Measurements from ENCODE around the gene RPL12.

Gene RPL12

DNA sequence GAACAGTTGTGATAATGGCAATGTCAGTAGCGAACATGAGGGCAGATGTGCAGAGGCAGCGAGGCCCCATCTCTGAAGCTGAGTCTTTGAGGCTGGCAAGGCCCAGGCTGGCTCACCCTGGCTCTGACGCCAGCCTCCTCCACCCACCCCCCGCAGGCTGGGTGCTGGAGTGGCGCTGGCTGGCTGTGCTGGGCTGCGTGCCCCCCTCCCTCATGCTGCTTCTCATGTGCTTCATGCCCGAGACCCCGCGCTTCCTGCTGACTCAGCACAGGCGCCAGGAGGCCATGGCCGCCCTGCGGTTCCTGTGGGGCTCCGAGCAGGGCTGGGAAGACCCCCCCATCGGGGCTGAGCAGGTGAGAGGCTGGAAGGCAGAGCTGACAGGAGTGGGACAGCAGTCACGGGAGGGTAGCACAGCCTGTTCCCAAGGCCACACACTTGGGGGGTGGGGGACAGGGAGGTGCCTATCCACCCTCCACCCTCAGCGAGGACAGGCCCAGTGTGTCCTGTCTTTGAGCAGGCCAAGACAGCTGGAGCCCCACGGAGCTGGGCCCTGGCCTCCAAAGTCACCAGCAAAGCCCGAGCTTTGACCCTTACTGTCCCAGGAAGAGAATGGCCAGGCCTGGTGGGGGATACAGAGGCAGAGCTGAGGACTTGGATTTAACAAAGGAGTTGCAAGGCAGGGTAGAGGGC is 48.7 kb downstream of the RPL12 start:
- DNase-seq, result no peak

DNA sequence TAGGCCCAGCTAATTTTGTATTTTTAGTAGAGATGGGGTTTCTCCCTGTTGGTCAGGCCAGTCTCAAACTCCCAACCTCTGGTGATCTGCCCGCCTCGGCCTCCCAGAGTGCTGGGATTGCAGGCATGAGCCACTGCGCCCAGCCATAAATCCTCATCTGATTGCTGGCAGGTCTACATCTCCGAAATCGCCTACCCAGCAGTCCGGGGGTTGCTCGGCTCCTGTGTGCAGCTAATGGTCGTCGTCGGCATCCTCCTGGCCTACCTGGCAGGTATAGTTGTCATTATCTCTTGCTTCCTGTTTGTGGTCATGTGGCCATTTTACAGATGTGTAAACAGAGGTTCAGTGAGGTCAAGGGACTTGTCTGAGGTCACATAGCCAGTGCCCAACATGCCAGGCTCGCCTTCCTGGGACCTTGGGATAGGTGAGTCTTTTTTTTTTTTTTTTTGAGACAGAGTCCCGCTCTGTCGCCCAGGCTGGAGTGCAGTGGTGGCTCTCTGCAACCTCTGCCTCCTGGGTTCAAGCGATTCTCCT is 51.4 kb downstream of the RPL12 start:
- no peak for DNase-seq

DNA sequence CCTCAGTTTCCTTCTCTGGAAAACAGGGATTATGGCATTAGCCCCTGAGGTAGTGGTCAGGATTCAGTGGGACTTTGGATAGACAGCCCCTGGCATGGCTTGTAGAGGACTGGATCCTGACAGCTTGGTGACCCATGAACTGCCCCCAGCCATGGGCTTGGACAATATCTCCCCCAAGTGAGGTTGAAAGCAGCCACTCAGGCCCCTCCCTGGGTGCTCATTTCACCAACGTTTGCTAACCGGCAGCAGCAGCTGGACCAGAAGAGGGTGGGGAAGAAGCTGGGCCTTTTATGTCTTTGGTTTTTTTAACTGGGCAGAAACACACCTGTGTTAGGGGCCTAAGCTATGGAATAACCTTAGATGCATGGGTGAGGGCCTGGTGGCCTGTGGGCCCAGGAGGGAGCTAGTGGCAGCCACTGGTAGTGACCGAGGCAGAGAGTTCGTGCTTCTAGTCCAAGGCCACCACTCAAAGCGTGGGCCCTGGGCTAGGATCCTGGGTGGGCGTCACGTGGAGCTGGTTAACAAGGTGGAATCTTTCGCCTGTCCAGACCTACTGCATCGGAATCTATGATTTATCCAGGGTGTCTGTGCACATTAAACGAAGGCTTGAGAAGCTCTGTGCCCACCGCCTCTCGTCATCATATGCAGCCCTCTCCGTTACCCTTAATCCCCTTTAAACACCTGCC is 52.3 kb downstream of the RPL12 start:
- no peak for DNase-seq

DNA sequence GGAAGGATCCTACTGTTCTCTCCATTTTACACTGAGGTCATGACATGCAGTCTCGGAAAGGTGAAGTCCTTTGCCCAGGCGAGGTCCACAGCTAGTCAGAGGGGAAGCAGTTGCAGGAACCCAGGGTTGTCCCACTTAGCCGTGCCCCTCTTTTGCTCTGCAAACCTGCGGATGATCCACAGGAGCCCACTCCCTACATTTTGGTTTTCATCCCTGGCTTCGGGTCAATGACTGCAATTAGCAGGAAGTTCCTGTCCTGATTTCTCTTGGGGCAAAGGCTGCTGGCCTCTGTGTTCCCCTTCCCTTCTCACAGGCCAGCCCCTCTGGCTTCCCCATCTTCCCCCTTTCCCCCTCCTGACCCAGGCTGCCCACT is 52.9 kb downstream of the RPL12 start:
- no peak for DNase-seq
